Measurements from ENCODE around the gene NEK2.
"Not testable (repeated sequence)": the region's sequence is repeated elsewhere in the genome, so short reads cannot be mapped to it uniquely, and the experiment has no call there.

NEK2 gene

GRCh38 chr1:211632808-211633523, 42.5 kb downstream of the NEK2 start:
- DNase-seq (ENCODE audit: low spot score) = no peak

GRCh38 chr1:211632117-211632807, 43.2 kb downstream of the NEK2 start:
- DNase-seq (ENCODE audit: low spot score) = no peak

GRCh38 chr1:211631168-211631567, 44.3 kb downstream of the NEK2 start:
- no peak for DNase-seq (ENCODE audit: low spot score)

- DNase-seq (ENCODE audit: low spot score) = no peak
These were observed 45.0 kb downstream of the NEK2 start for GRCh38 chr1:211630236-211631081.

- no peak for DNase-seq (ENCODE audit: low spot score)
These were observed 47.0 kb downstream of the NEK2 start for GRCh38 chr1:211628417-211628816.

GRCh38 chr1:211627259-211627658, 48.2 kb downstream of the NEK2 start:
- no peak for DNase-seq (ENCODE audit: low spot score)

- not testable (repeated sequence) for DNase-seq (ENCODE audit: low spot score)
These were observed 49.6 kb downstream of the NEK2 start for GRCh38 chr1:211625866-211626265.

GRCh38 chr1:211625040-211625439, 50.4 kb downstream of the NEK2 start:
- DNase-seq (ENCODE audit: low spot score) = peak; percentile 26

GRCh38 chr1:211623515-211623914, 51.9 kb downstream of the NEK2 start:
- DNase-seq (ENCODE audit: low spot score) = no peak

GRCh38 chr1:211621447-211622198, 53.8 kb downstream of the NEK2 start:
- DNase-seq (ENCODE audit: low spot score) = no peak

- no peak for DNase-seq (ENCODE audit: low spot score)
These were observed 55.3 kb downstream of the NEK2 start for GRCh38 chr1:211620097-211620496.

- DNase-seq (ENCODE audit: low spot score) = no peak
These were observed 56.1 kb downstream of the NEK2 start for GRCh38 chr1:211619033-211619996.

- DNase-seq (ENCODE audit: low spot score) = no peak
These were observed 58.5 kb downstream of the NEK2 start for GRCh38 chr1:211616965-211617297.

- DNase-seq (ENCODE audit: low spot score) = peak; percentile 88
These were observed 59.0 kb downstream of the NEK2 start for GRCh38 chr1:211616231-211616964.

- no peak for DNase-seq (ENCODE audit: low spot score)
These were observed 60.8 kb downstream of the NEK2 start for GRCh38 chr1:211614615-211615014.

GRCh38 chr1:211613951-211614350, 61.5 kb downstream of the NEK2 start:
- DNase-seq (ENCODE audit: low spot score) = no peak

- DNase-seq (ENCODE audit: low spot score) = peak; percentile 25
These were observed 62.1 kb downstream of the NEK2 start for GRCh38 chr1:211613108-211613947.

GRCh38 chr1:211612786-211613107, 62.7 kb downstream of the NEK2 start:
- DNase-seq (ENCODE audit: low spot score) = no peak
